Liver (tissue), 9 donors: ENCODE measurements around the gene ARMC12. TPM values are rescaled to one million over a fixed set of nuclear protein-coding genes. Genes with fewer than 3 reads are reported as not detected.

Experiments used
- DNase-seq: peaks from one replicate; pipeline ENCODE4 v3.0.0-alpha.2; 2017; ENCODE audit warnings: low spot score
- H3K27ac ChIP-seq, 2 donors: one replicate each; pipeline ENCODE4 v1.7.0; 2013; ENCODE audit warnings: inconsistent platforms in 2 of 2, low read length in 2 of 2, control low read depth in 1 of 2, low read depth in 1 of 2, mild to moderate bottlenecking in 1 of 2
- H3K27me3 ChIP-seq, 4 donors: one replicate each; pipeline versions ENCODE4 v1.6.1 to v1.7.0; 2013; ENCODE audit warnings: low read length in 3 of 4, inconsistent platforms in 1 of 4, mild to moderate bottlenecking in 1 of 4, moderate library complexity in 1 of 4; ENCODE audit not compliant: control insufficient read depth in 4 of 4, insufficient read depth in 4 of 4
- H3K36me3 ChIP-seq, 4 donors: one replicate each; pipeline versions ENCODE4 v1.6.1 to v1.7.0; 2013; ENCODE audit warnings: low read length in 3 of 4, mild to moderate bottlenecking in 3 of 4, low read depth in 1 of 4, moderate library complexity in 1 of 4; ENCODE audit not compliant: control insufficient read depth in 4 of 4, insufficient read depth in 3 of 4
- H3K4me1 ChIP-seq, 4 donors: one replicate each; pipeline versions ENCODE4 v1.6.1 to v1.7.0; 2013; ENCODE audit warnings: low read length in 3 of 4, mild to moderate bottlenecking in 3 of 4, moderate library complexity in 1 of 4; ENCODE audit not compliant: control insufficient read depth in 4 of 4, insufficient read depth in 4 of 4
- H3K4me3 ChIP-seq, 3 donors: one replicate each; pipeline versions ENCODE4 v1.6.1 to v1.7.0; 2013; ENCODE audit warnings: low read length in 3 of 3, control low read depth in 1 of 3, low read depth in 1 of 3, mild to moderate bottlenecking in 1 of 3
- H3K9ac ChIP-seq, 2 donors: one replicate each; pipeline ENCODE4 v1.7.0; 2013; ENCODE audit warnings: low read length in 2 of 2, mild to moderate bottlenecking in 2 of 2, moderate library complexity in 2 of 2, control low read depth in 1 of 2, low read depth in 1 of 2
- H3K9me3 ChIP-seq, 4 donors: one replicate each; pipeline versions ENCODE4 v1.6.1 to v1.7.0; 2013; ENCODE audit warnings: low read length in 3 of 4; ENCODE audit not compliant: control insufficient read depth in 4 of 4
- ATF3 ChIP-seq: IDR thresholded peaks from 2 replicates; pipeline ENCODE4 v1.6.1; 2016; ENCODE audit warnings: antibody characterized with exemption
- CTCF ChIP-seq: fragments of 150-350 bp; IDR thresholded peaks from 2 replicates; pipeline ENCODE4 v1.5.1; 2017; ENCODE audit warnings: improper control_type of control experiment, low read depth, low read length; ENCODE audit not compliant: missing input control
- EGR1 ChIP-seq, 2 donors: IDR thresholded peaks; 2 replicates each; pipeline ENCODE4 v1.6.1; 2016 to 2018; ENCODE audit warnings: antibody characterized with exemption in 2 of 2, low read depth in 2 of 2
- FOXA1 ChIP-seq: IDR thresholded peaks from 2 replicates; pipeline ENCODE4 v1.6.1; 2016; ENCODE audit warnings: antibody characterized with exemption
- FOXA2 ChIP-seq: IDR thresholded peaks from 2 replicates; pipeline ENCODE4 v1.6.1; 2016; ENCODE audit warnings: antibody characterized with exemption
- GABPA ChIP-seq, 2 donors: IDR thresholded peaks in 1 of 2; conservative IDR thresholded peaks in 1 of 2; 2 replicates each; pipeline ENCODE4 v1.6.1; 2016; ENCODE audit warnings: antibody characterized with exemption in 2 of 2, mild to moderate bottlenecking in 1 of 2, moderate library complexity in 1 of 2
- HNF4A ChIP-seq, 2 donors: conservative IDR thresholded peaks; 2 replicates each; pipeline ENCODE4 v1.6.1; 2016; ENCODE audit warnings: antibody characterized with exemption in 2 of 2, mild to moderate bottlenecking in 2 of 2
- HNF4G ChIP-seq: IDR thresholded peaks from 2 replicates; pipeline ENCODE4 v1.6.1; 2016; ENCODE audit warnings: antibody characterized with exemption
- JUND ChIP-seq, 2 donors: IDR thresholded peaks; 2 replicates each; pipeline ENCODE4 v1.6.1; 2016; ENCODE audit warnings: antibody characterized with exemption in 2 of 2
- NR2F2 ChIP-seq: IDR thresholded peaks from 2 replicates; pipeline ENCODE4 v1.6.1; 2016; ENCODE audit warnings: antibody characterized with exemption
- RAD21 ChIP-seq, 2 donors: IDR thresholded peaks; 2 replicates each; pipeline ENCODE4 v1.6.1; 2016; ENCODE audit warnings: antibody characterized with exemption in 2 of 2, mild to moderate bottlenecking in 2 of 2
- REST ChIP-seq: IDR thresholded peaks from 2 replicates; pipeline ENCODE4 v1.6.1; 2016; ENCODE audit warnings: antibody characterized with exemption, mild to moderate bottlenecking
- RXRA ChIP-seq, 2 donors: IDR thresholded peaks; 2 replicates each; pipeline ENCODE4 v1.6.1; 2017 to 2018; ENCODE audit warnings: antibody characterized with exemption in 2 of 2, mild to moderate bottlenecking in 1 of 2
- SP1 ChIP-seq: IDR thresholded peaks from 2 replicates; pipeline ENCODE4 v1.6.1; 2018; ENCODE audit warnings: antibody characterized with exemption, mild to moderate bottlenecking
- TAF1 ChIP-seq: conservative IDR thresholded peaks from 2 replicates; pipeline ENCODE4 v1.6.1; 2016; ENCODE audit warnings: antibody characterized with exemption, mild to moderate bottlenecking
- YY1 ChIP-seq: IDR thresholded peaks from 2 replicates; pipeline ENCODE4 v1.6.1; 2016; ENCODE audit warnings: antibody characterized with exemption, mild to moderate bottlenecking
- WGBS: extraction: QIAGEN DNeasy Blood & Tissue Kit; methylation state at CpG from one replicate; pipeline ENCODE4 v1.1.7; 2013; 5-methylcytosine and 5-hydroxymethylcytosine counted together
- polyA plus RNA-seq, 2 donors: library from polyadenylated mRNA; stranded (reverse) in 1 of 2; unstranded in 1 of 2; fragments of 200-250 nt in 1 of 2; fragments of >200 nt in 1 of 2; fragmentation: Nextera tagmentation in 1 of 2; extraction: Ambion mirVana in 1 of 2; gene quantifications; one replicate each; pipeline versions ENCODE4 v1.2.1 to v1.2.3, GENCODE V29; 2013 to 2015
- total RNA-seq, 2 donors: library from RNA; depleted of rRNA; stranded (reverse); fragments of >200 nt; gene quantifications; one replicate each; pipeline ENCODE4 v1.2.3, GENCODE V29; 2014
- donor health status: healthy.
- donor health status: healthy.
- donor health status: healthy.
- donor health status: healthy.
- donor health status: healthy.

ARMC12 gene
- total and polyA plus RNA-seq, 4 donors: 0.42 to 0.64 (median 0.43) TPM; not detected in 1

- H3K36me3 ChIP-seq: no peaks in the 10 kb centered on the region
- H3K9me3 ChIP-seq: peaks cover 0 to under 1% (median 0%) of the 10 kb centered on the region in 4 donors
- no peaks in the 10 kb centered on the region for H3K4me1 ChIP-seq
- no peak overlapping the region for H3K4me3 ChIP-seq
- H3K27ac ChIP-seq: no peak overlapping the region
- TF ChIP-seq NR2F2 (no peak), FOXA2 (no peak), ATF3 (no peak), CTCF (no peak), HNF4G (no peak), REST (no peak), YY1 (no peak), RAD21 (IDR thresholded peaks at IDR 0.05) (no peak), FOXA1 (no peak), JUND (IDR thresholded peaks at IDR 0.05) (no peak), TAF1 (no peak), EGR1 (IDR thresholded peaks at IDR 0.05; ENCODE audit: low read depth in 2 of 2) (no peak), RXRA (IDR thresholded peaks at IDR 0.05) (no peak), SP1 (no peak), GABPA (IDR thresholded peaks at IDR 0.05 in 1 of 2, conservative IDR thresholded peaks at IDR 0.05 in 1 of 2) (no peak), HNF4A (conservative IDR thresholded peaks at IDR 0.05) (no peak)
- H3K9ac ChIP-seq: no peak overlapping the region
- 94% methylated on average over 4 of the region's 4 CpGs for WGBS
- no peaks in the 10 kb centered on the region for H3K27me3 ChIP-seq
- DNase-seq: no peak
Measured at GRCh38 chr6:35752330-35752729, 15.5 kb downstream of the ARMC12 start.

GRCh38 chr6:35754452-35755277, 17.8 kb downstream of the ARMC12 start:
- H3K9ac ChIP-seq: no peak overlapping the region
- H3K4me1 ChIP-seq: no peaks in the 10 kb centered on the region
- TF ChIP-seq SP1 (no peak), FOXA1 (no peak), RAD21 (IDR thresholded peaks at IDR 0.05) (peak; percentile 32 to 46), HNF4A (conservative IDR thresholded peaks at IDR 0.05) (no peak)
- no peak overlapping the region for H3K27ac ChIP-seq
- H3K9me3 ChIP-seq: no peaks in the 10 kb centered on the region
- H3K27me3 ChIP-seq: no peaks in the 10 kb centered on the region
- WGBS: 89% methylated on average over 6 of the region's 6 CpGs
- DNase-seq: no peak
- no peak overlapping the region for H3K4me3 ChIP-seq
- no peaks in the 10 kb centered on the region for H3K36me3 ChIP-seq
